Stimulated activated CD8-positive, alpha-beta memory T cell treated with anti-CD3 and anti-CD28 coated beads, Interleukin-4, amount 100 ng/mL, for 24 hours (primary cell): Measurements from ENCODE around the gene PSMB4.

ENCODE experiments used
- DNase-seq: peaks from one replicate; pipeline ENCODE4 v3.0.0-alpha.2; 2020; ENCODE audit warnings: low read depth

Gene PSMB4

DNA sequence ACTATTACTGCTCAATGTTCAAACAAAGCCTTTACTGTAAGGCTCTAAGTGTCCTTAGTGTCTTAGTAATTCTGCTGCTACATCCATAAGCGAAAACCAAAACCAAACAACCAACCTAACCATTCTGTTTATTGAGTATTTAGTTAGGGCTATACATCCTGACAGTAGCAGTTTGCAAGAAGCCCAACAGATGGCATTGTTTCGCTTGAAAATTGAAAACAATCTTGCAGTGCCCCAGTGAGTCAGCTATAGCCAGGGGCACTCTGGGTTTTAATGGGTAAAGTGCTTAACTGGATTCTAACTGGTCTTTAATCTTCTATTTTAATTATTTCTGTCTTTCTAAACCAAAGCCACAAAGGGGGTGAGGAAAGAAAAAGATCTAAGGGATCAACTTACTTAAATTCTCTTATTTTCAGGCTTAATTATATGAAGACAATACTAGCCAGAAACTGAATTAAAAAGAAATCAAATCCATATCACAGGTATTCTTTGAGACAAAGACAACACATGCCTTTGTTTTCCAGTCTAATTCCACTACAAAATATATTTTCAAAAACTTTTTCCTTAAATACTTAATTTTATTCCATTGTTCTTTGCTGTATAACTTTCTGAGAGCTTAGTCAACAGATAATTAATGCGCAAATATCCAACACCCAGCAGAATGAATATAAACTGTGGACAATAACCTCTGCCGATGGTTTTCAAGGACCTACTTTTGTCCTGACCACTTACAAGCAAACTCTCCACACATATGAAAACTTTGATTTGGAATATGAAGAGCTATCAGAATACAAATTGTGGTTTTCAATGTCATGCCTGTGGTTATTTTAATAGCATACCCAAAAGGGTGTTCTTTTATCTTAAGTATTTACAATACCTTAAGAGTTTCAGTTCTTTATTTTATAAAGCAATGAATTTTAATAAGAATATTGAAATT is 44.7 kb downstream of the PSMB4 start:
- DNase-seq = peak; percentile 35

DNA sequence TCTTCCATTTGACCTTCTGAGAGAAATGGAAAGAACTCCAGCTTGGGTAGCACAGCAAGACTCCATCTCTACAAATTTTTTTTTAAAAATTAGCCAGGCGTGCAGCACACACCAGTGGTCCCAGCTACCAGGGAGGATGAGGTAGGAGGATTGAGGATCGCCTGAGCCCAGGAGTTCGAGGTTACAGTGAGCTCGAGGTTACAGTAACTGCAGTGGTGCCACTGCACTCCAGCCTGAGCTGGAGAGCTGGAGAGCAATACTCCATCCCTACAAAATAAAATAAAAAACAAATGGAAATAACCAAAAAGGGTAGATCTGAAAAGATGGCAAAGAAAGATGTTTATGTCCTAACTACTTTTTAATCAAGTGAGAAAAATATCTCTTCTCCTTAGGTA is 45.4 kb downstream of the PSMB4 start:
- no peak for DNase-seq

GRCh38 chr1:151447696-151448095 is 48.3 kb downstream of the PSMB4 start:
- DNase-seq = no peak
